GM19463 (cell line): Measurements from ENCODE around the gene FRMD4A.

Experiments
- ATAC-seq: cut with Tn5 transposase; IDR thresholded peaks from one replicate; pipeline ENCODE4 v1.9.1; 2021; ENCODE audit warnings: mild to moderate bottlenecking, moderate library complexity; ENCODE audit not compliant: unreplicated experiment

The FRMD4A gene

GRCh38 chr10:13668126-13668525 lies 662.6 kb downstream of the FRMD4A start:
- no peak for ATAC-seq

DNA sequence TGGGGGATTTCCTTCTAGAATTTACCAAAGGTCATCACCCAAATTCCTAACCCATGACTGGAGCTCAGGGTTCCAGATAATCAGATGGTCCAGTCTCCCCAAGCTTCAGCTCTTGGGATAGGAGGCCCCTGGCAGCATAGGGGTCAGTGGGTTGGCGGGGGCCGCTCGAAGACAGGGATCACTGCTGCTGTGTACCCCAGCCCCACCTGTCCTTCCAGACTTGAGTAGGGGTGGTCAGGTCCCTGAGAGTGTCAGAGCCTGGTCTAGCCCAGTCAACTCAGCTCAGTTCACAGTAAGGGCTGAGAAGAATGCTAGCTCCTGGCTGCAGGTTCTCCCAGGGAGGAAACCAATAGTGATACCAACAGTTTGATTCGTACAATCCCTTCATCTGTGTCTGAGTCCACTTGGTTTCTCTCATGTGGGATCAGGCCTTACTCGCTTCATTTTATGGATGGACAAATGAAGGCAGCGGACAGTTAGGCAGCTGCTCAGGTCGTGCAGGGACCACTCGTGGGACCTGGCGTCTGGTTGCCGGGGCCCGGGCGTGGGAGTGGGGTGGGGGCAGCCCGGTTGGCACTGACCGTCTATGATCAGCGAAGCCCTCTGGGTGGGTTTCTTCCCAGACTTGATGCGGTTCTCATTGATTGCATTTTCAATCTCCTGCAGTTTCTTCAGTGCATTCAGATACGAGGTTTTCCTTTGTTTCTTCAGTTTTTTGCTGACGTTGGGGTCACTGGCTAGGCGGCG lies 665.0 kb downstream of the FRMD4A start:
- ATAC-seq = no peak

- ATAC-seq = no peak
Measured at GRCh38 chr10:13661256-13661655, 669.5 kb downstream of the FRMD4A start.

DNA sequence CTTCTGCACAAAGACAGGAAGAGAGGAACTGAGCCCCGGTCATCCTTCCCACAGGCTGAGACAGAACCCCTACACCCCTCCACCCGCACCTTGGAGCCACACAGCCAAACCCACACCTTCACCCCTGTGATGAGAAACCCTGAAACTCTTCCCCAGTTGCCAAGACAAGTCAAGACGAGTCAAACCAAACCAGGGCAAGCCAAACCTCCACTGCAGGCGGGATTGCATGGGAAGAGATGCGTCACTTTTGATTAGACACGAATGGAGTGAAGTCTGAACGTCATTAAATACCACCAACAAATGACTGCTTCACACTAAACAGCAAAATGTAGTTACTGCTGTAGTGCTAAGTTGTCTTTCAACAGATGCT lies 670.2 kb downstream of the FRMD4A start:
- ATAC-seq = no peak

DNA sequence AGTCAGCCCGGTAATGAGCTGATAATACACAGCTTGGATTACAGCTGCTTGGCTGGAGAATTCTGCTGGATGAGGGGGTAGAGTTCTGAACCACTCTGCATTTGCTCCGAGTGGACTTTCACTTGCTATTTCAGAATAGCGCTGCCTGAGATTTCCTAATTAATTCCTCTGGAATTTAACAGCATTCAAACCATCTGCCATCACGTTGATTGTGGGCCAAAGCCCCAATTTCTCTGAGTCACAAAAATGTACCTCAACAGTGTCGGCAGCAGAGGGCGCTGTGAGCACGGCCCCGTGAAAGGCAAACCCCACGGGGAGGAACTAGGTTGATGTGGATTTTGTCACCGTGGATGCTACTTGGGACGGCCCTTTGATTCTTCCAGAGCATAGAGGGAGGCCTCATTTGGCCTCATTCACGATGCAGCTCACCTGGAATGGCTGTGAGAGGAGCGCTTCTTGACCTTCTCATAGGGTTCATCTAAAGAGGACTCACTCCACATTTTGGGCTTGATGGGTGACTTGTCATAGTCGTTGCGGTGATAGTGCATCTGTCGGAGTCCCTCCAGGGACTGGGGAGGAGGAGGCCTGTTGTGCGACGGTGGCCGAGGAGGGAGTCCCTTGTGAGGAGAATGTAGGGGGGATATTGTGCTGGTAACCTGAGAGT lies 670.7 kb downstream of the FRMD4A start:
- ATAC-seq = no peak

DNA sequence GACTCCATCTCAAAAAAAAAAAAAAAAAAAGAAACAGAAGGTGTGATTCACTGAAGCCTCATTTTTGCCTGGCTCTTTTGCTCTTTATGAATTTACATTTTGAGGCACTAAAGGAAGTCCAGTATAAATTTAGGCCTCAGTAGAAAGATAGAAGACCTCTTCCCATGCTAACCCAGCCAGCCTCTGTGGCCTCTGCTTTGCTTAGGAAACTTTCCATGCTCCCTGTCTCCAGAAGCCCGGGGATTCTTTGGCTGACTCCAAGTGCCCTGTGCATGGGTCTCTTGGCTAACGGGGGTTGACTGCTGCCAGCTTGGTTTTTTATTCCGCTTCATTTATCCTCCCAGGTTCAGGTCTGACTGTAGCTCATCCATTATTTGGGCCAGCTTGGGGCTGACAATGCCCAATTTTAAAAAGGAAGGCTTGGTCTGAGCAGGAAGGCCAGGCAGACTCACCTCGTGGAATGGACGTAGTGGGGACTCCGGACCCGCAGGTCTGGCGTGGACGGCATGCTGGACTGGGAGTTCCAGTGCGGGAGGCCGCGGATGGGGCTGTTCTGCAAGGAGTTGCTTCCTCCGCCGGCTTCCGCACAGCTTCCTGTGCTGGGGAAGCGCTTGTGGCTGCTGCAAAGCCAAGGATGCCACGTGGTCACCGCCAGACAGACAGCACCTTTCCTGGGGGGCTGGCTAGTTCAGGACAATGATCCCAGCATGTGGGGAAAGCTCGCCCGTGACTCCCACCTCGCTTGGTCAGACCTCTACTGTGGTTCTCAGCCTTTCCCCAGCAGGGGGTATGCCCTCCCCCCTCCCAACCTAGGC lies 671.6 kb downstream of the FRMD4A start:
- ATAC-seq = no peak

- ATAC-seq = no peak
Measured at GRCh38 chr10:13658264-13658663, 672.5 kb downstream of the FRMD4A start.

- ATAC-seq = no peak
Measured at GRCh38 chr10:13657101-13657680, 673.5 kb downstream of the FRMD4A start.

DNA sequence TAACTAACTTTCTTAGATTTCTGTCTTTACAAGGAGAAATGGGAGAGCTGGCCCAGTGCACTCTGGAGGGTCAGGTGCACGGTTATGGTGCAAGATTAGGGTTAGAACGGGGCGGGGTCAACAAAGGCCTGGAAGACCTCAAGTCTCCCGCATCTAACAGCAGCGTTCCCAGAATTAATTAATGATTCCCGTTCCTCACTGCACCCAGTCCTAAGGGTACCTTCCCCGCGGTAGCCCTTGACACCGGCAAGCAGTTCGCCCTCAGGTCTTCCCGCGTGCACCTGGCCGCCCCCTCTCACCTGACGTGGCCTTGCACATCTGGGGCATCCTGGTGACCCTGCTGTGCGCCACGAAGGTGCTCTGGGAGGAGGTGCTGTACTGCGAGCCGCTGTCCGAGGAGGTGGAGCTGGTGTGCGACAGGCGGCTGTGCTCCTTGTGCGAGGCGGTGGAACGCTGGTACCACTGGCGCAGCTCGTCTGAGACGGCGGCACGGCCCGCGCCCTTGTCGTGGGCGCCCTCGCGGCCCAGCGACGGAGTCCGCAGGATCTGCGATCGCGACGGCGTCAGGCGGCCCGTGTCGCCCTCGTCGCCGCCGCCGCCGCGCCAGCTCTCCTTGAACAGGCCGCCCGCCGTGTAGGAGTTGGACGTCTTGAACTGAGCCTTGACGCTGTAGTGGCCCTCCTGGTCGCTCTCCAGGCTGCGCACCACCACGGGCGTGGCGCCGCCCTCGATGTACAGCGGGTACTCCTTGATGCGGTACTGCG lies 674.2 kb downstream of the FRMD4A start:
- ATAC-seq = no peak

DNA sequence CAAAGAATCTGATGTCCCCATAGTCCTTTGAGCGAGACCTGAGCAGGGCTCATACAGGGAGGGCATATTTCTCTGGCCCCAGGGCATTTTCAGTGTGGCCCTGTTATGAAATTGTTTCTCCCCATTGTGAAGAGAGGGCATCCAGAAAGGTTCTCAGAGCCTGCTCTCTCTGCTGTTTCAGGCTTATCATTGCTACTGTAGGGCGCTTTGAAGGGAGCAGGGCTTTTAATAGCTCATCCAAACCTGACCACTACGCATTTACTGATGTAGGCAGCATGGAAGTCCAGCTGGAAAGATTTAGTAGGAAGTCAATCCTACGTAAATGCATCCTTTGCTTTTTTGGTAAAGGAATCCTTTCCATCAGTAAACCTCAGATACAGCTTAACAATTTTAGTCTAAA lies 675.9 kb downstream of the FRMD4A start:
- no peak for ATAC-seq

GRCh38 chr10:13654118-13654830 lies 676.5 kb downstream of the FRMD4A start:
- ATAC-seq = no peak

DNA sequence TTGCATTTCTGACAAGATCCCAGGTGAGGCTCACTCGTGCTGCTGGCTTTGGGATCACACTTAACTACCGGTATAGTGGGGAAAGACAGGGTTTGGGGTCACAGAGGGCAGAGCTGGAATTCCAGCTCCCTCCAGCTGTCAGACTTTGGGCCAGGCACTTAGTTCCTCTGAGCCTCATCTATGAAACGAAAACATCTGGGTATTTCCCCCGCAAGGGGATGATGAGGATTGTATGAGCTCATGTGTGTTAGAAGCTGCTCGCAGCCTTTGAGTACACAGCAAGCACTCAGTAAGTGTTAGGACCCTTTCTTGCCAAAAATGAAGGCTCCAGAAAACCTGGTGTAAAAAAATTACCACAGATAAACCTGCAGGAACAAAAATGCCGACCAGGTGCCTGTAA lies 677.9 kb downstream of the FRMD4A start:
- ATAC-seq = no peak

DNA sequence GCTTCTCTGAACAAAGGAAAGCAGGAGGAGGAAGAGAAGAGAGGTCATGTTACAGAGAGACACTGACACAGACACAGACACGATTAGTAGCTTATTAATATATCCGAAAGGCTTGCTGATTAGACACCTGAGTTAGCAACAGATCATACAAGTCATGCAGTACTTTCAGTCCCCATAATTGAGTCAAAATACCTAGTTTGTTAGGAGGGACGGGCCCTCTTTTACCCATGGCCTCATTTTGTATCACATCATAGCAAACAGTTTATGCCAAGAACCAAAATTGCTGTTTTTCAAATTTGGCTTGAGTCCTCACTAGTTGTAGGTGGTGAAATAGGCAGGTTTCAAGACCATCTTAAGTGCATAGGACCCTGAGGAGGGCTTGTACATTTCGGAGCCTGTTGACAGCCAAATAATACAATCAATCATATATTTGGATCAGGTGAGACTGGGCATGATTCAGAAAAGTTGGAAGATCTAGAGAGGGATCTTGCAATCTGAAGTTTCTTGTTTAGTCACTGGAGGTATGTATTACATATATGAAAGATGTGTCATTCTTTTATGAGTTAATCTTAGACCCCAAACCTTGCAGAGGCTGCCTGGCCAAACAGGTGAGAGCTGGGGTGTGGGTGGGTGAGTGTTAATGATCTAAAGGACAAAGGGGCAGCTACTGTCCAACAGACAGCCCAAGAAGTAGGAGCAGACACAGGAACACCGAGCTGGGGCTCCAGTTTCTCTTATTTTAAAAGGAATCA lies 678.6 kb downstream of the FRMD4A start:
- ATAC-seq = no peak

DNA sequence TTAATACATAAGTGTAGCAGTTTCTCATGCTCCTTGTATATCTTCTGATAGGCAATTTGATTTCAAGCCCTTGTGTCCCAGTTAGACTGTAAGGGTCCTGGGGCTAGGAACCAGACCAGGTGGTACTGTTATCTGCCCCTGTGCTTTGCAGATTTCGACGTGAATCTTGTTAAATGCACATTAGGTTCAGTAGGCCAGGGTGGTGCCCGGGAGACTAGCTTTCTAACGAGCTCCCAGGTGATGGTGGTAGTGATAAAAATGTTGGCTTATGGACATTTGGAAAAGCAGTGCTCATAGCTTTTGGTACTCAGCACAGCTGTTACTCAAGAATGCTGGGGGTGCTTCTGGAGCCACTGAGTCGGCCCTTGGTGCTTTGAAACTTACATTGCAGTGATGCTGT lies 679.8 kb downstream of the FRMD4A start:
- no peak for ATAC-seq

GRCh38 chr10:13649844-13650520 lies 680.7 kb downstream of the FRMD4A start:
- ATAC-seq = peak; percentile 66

DNA sequence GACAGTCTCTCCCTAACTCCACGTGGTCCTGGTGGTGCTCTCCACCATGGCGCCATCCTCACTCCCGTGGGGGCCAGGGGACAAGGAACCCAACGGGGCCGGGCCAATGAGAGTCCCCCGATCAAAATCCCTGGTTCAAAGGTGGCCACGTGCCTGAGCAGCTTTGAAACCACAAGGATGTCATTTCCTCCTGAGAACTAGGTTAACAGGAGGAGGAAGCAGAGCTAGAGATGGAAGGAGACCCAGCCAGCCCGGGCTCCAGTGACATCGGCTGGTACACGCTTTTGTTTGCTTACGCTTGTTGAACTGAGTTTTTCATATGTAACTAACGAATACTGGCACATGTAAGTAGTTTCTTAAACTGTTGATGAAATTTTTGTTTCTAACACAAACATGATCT lies 682.3 kb downstream of the FRMD4A start:
- ATAC-seq = no peak

- no peak for ATAC-seq
Measured at GRCh38 chr10:13644866-13645265, 685.9 kb downstream of the FRMD4A start.

GRCh38 chr10:13643016-13643415 lies 687.7 kb downstream of the FRMD4A start:
- no peak for ATAC-seq

GRCh38 chr10:13642293-13642692 lies 688.4 kb downstream of the FRMD4A start:
- ATAC-seq = no peak
